Liver (tissue), 3 donors: ENCODE data around the gene DNTTIP2.

Source experiments
- EGR1 ChIP-seq, 2 donors: IDR thresholded peaks; 2 replicates each; pipeline ENCODE4 v1.6.1; 2016 to 2018; ENCODE audit warnings: antibody characterized with exemption in 2 of 2, low read depth in 2 of 2
- GABPA ChIP-seq, 2 donors: IDR thresholded peaks in 1 of 2; conservative IDR thresholded peaks in 1 of 2; 2 replicates each; pipeline ENCODE4 v1.6.1; 2016; ENCODE audit warnings: antibody characterized with exemption in 2 of 2, mild to moderate bottlenecking in 1 of 2, moderate library complexity in 1 of 2
- REST ChIP-seq: IDR thresholded peaks from 2 replicates; pipeline ENCODE4 v1.6.1; 2016; ENCODE audit warnings: antibody characterized with exemption, mild to moderate bottlenecking
- RXRA ChIP-seq, 2 donors: IDR thresholded peaks; 2 replicates each; pipeline ENCODE4 v1.6.1; 2017 to 2018; ENCODE audit warnings: antibody characterized with exemption in 2 of 2, mild to moderate bottlenecking in 1 of 2
- TAF1 ChIP-seq: conservative IDR thresholded peaks from 2 replicates; pipeline ENCODE4 v1.6.1; 2016; ENCODE audit warnings: antibody characterized with exemption, mild to moderate bottlenecking
- TF ChIP-seq, protein P1 (sequence below): fragments of 150-350 bp; IDR thresholded peaks from 2 replicates; pipeline ENCODE4 v1.5.1; 2017; ENCODE audit warnings: improper control_type of control experiment, low read depth, low read length; ENCODE audit not compliant: missing input control
- TF ChIP-seq, protein P2 (sequence below): IDR thresholded peaks from 2 replicates; pipeline ENCODE4 v1.6.1; 2016; ENCODE audit warnings: antibody characterized with exemption
- donor health status: healthy.
- donor health status: healthy.

- TF ChIP-seq REST (peak; percentile 23), GABPA (IDR thresholded peaks at IDR 0.05 in 1 of 2, conservative IDR thresholded peaks at IDR 0.05 in 1 of 2) (no peak), TAF1 (no peak), EGR1 (IDR thresholded peaks at IDR 0.05; ENCODE audit: low read depth in 2 of 2) (no peak), RXRA (IDR thresholded peaks at IDR 0.05) (peak; percentile 7 to 12)
- TF ChIP-seq, protein P1, sequence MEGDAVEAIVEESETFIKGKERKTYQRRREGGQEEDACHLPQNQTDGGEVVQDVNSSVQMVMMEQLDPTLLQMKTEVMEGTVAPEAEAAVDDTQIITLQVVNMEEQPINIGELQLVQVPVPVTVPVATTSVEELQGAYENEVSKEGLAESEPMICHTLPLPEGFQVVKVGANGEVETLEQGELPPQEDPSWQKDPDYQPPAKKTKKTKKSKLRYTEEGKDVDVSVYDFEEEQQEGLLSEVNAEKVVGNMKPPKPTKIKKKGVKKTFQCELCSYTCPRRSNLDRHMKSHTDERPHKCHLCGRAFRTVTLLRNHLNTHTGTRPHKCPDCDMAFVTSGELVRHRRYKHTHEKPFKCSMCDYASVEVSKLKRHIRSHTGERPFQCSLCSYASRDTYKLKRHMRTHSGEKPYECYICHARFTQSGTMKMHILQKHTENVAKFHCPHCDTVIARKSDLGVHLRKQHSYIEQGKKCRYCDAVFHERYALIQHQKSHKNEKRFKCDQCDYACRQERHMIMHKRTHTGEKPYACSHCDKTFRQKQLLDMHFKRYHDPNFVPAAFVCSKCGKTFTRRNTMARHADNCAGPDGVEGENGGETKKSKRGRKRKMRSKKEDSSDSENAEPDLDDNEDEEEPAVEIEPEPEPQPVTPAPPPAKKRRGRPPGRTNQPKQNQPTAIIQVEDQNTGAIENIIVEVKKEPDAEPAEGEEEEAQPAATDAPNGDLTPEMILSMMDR = no peak
- TF ChIP-seq, protein P2, sequence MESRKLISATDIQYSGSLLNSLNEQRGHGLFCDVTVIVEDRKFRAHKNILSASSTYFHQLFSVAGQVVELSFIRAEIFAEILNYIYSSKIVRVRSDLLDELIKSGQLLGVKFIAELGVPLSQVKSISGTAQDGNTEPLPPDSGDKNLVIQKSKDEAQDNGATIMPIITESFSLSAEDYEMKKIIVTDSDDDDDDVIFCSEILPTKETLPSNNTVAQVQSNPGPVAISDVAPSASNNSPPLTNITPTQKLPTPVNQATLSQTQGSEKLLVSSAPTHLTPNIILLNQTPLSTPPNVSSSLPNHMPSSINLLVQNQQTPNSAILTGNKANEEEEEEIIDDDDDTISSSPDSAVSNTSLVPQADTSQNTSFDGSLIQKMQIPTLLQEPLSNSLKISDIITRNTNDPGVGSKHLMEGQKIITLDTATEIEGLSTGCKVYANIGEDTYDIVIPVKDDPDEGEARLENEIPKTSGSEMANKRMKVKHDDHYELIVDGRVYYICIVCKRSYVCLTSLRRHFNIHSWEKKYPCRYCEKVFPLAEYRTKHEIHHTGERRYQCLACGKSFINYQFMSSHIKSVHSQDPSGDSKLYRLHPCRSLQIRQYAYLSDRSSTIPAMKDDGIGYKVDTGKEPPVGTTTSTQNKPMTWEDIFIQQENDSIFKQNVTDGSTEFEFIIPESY = no peak
Measured at GRCh38 chr1:93846992-93847810, 31.8 kb downstream of the DNTTIP2 start.
